ENCODE results near the gene KIAA1191. TPM values are rescaled to one million over a fixed set of nuclear protein-coding genes. Genes with fewer than 3 reads are reported as not detected.
A peak's percentile ranks its signal among the peaks of the same experiment; 100 is the strongest.

KIAA1191 gene
- total and polyA plus RNA-seq, 3 donors from 2014 or later = 34.9 to 60.3 (median 35.5) TPM

DNA sequence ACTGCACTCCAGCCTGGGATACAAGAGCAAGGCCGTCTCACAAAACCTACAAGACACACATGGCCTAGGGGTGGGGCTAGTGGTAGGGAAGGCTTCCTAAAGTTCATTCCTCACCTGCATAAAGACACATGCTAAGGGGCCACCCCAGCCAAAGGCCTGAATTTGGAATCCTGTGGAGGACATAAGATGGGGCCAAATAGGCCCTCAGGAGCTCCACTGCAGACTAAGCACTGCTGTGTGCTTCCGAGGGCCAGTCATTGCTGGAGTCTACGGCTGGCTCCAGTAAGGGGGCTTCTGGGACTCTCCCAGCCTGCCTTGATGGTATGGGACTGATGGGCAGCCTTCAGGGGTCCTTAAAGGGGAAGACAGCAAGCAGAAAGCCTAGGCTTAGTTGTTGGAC is 21.2 kb upstream of the KIAA1191 start:
- 97% methylated on average over 3 of the region's 3 CpGs for WGBS, 2 donors
- no peak overlapping the region for H3K4me3 ChIP-seq
- H3K27me3 ChIP-seq = no peaks in the 10 kb centered on the region
- TF ChIP-seq POLR2A (IDR thresholded peaks at IDR 0.05) = no peak
- TF ChIP-seq, protein P1, sequence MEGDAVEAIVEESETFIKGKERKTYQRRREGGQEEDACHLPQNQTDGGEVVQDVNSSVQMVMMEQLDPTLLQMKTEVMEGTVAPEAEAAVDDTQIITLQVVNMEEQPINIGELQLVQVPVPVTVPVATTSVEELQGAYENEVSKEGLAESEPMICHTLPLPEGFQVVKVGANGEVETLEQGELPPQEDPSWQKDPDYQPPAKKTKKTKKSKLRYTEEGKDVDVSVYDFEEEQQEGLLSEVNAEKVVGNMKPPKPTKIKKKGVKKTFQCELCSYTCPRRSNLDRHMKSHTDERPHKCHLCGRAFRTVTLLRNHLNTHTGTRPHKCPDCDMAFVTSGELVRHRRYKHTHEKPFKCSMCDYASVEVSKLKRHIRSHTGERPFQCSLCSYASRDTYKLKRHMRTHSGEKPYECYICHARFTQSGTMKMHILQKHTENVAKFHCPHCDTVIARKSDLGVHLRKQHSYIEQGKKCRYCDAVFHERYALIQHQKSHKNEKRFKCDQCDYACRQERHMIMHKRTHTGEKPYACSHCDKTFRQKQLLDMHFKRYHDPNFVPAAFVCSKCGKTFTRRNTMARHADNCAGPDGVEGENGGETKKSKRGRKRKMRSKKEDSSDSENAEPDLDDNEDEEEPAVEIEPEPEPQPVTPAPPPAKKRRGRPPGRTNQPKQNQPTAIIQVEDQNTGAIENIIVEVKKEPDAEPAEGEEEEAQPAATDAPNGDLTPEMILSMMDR (IDR thresholded peaks at IDR 0.05) = no peak
- DNase-seq = no peak
- H3K36me3 ChIP-seq (ENCODE audit: low read depth, missing control alignments) = no peaks in the 10 kb centered on the region
- no peaks in the 10 kb centered on the region for H3K9me3 ChIP-seq
- no peak overlapping the region for H3K27ac ChIP-seq
- peaks cover 8% of the 10 kb centered on the region for H3K4me1 ChIP-seq
- intact Hi-C loops (cut with DNase I; ENCODE audit: low total_unique reads) = no loop called here

DNA sequence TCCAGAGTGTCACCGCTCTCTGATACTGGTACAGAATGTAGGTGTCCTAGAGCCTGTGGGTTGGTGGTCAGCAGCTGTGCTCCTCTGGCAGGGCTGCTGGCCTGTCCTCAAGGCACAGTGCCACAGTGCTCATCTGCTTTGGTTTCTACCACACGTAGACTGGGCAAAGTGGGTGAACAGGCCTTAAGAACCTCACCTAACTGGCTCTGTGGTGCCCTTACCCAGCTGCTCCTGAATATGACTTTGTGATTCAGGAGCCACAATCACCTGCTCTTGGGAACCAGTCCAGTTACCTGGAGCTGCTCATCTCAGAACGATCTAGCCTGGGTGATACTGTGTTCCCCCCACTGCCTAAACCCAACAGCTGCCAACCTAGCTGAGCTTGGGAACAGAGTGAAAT is 20.4 kb upstream of the KIAA1191 start:
- H3K36me3 ChIP-seq (ENCODE audit: low read depth, missing control alignments) = no peaks in the 10 kb centered on the region
- H3K27ac ChIP-seq = no peak overlapping the region
- H3K4me1 ChIP-seq = peaks cover under 1% of the 10 kb centered on the region
- DNase-seq = no peak
- no peaks in the 10 kb centered on the region for H3K27me3 ChIP-seq
- H3K9me3 ChIP-seq = no peaks in the 10 kb centered on the region
- WGBS, 2 donors = 87 to 100% methylated on average over 3 of the region's 3 CpGs
- H3K4me3 ChIP-seq = no peak overlapping the region
- intact Hi-C loops (cut with DNase I; ENCODE audit: low total_unique reads) = no loop called here
- TF ChIP-seq, protein P1 (IDR thresholded peaks at IDR 0.05) = no peak
- no peak for TF ChIP-seq POLR2A (IDR thresholded peaks at IDR 0.05)

DNA sequence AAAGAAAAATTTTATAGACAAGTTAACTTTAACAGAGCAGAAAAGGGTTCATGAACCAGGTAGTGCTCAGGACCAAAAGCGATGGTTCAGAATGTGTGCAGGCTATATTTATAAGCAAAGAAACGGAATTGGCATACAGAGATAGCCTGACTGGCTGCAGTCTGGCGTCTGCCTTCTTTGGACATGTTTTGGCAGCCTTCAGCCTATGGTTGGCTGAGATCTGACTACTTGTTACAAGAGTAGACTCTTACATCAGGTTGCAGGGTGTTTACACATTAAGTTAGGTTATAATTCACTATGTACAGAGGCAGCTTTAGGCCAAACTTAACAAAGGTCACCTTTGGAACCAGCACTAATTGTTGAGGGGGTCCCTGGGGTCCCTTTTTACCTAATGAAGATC is 19.9 kb upstream of the KIAA1191 start:
- DNase-seq = no peak

DNA sequence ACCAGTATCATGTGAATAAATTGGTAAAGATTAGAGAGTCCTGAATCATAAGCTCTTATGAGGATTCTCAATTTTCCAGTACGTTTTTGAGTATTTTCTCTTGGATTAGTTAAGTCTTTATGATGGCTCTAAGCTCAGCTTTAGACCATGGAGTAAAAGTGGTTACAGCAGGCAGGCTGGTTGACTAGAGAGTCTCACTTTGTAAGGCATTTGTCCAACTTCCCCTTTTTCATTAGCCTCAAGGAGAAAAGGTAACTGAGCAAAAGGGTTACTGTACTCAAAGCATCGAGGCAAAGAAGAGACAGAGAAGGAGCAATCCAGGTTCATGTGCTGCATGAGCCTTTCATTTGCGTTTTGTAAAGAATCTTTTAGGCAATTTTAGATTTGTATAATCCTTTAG is 18.3 kb upstream of the KIAA1191 start:
- no peaks in the 10 kb centered on the region for H3K36me3 ChIP-seq (ENCODE audit: low read depth, missing control alignments)
- H3K27ac ChIP-seq = no peak overlapping the region
- H3K4me3 ChIP-seq = no peak overlapping the region
- DNase-seq = no peak
- intact Hi-C loops (cut with DNase I; ENCODE audit: low total_unique reads) = no loop called here
- WGBS, 2 donors = 88 to 89% methylated on average over 3 of the region's 3 CpGs
- no peaks in the 10 kb centered on the region for H3K27me3 ChIP-seq
- no peak for TF ChIP-seq POLR2A (IDR thresholded peaks at IDR 0.05)
- TF ChIP-seq, protein P1 (IDR thresholded peaks at IDR 0.05) = no peak
- H3K4me1 ChIP-seq = no peaks in the 10 kb centered on the region
- no peaks in the 10 kb centered on the region for H3K9me3 ChIP-seq

More for the DNA sequence above, 19.9 kb upstream of the KIAA1191 start:
- no peaks in the 10 kb centered on the region for H3K4me1 ChIP-seq
- no peak overlapping the region for H3K27ac ChIP-seq
- H3K4me3 ChIP-seq = no peak overlapping the region
- no peaks in the 10 kb centered on the region for H3K36me3 ChIP-seq (ENCODE audit: low read depth, missing control alignments)
- no peaks in the 10 kb centered on the region for H3K9me3 ChIP-seq
- intact Hi-C loops (cut with DNase I; ENCODE audit: low total_unique reads) = no loop called here
- H3K27me3 ChIP-seq = no peaks in the 10 kb centered on the region
- 86 to 92% methylated on average over 3 of the region's 3 CpGs for WGBS, 2 donors
- TF ChIP-seq POLR2A (IDR thresholded peaks at IDR 0.05) = no peak
- TF ChIP-seq, protein P1 (IDR thresholded peaks at IDR 0.05) = no peak

DNA sequence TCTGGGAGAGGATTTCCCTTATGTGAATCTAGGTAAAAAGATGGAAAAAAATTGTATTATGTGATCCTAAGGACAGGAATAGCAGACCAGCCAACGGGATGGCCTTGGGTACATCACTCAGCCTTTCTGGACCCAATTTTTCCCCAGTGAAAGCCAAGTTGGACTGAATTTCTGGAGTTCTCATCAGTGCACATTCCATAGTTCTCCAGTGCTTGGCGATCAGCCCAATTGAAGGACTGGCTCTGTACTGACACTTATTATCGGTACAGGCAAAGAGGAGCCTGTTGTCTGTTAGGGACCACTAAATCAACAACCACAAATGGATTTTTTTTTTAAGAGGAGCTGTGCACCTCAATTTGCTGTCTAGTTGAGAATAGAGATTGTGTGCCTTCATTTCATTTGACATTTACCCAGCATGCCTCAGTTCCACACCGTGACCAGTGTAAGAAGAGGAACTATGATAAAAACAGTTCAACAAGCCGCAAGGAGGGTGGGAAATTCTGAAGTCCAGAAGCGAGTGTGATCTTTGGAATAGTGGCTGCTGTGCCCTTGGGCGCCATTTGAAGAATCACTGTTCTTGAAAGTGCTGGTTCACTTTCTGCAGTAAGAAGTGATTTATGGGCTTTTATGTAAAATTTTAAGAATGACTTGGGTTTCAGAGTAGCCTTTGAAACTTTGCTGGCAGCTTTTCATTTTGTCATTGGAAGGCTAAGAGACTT is 11.7 kb upstream of the KIAA1191 start:
- H3K4me1 ChIP-seq = peaks cover 19% of the 10 kb centered on the region
- intact Hi-C loops (cut with DNase I; ENCODE audit: low total_unique reads) = no loop called here
- 64 to 65% methylated on average over 7 of the region's 7 CpGs for WGBS, 2 donors
- H3K4me3 ChIP-seq = no peak overlapping the region
- DNase-seq = peak; percentile 75
- no peaks in the 10 kb centered on the region for H3K27me3 ChIP-seq
- no peaks in the 10 kb centered on the region for H3K36me3 ChIP-seq (ENCODE audit: low read depth, missing control alignments)
- H3K27ac ChIP-seq = peak overlapping the region in 1 of 2 donors; percentile 38
- no peaks in the 10 kb centered on the region for H3K9me3 ChIP-seq
- TF ChIP-seq, protein P1 (IDR thresholded peaks at IDR 0.05) = no peak
- TF ChIP-seq POLR2A (IDR thresholded peaks at IDR 0.05) = no peak
